Cerebellar nuclear complex (tissue), 1 donor: ENCODE measurements around the gene NDP.

Experiments
- DNase-seq, 2 experiments: peaks; one replicate each; lab custom pipeline; 2025; lab: John Stamatoyannopoulos, UW

NDP gene, protein sequence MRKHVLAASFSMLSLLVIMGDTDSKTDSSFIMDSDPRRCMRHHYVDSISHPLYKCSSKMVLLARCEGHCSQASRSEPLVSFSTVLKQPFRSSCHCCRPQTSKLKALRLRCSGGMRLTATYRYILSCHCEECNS

DNA sequence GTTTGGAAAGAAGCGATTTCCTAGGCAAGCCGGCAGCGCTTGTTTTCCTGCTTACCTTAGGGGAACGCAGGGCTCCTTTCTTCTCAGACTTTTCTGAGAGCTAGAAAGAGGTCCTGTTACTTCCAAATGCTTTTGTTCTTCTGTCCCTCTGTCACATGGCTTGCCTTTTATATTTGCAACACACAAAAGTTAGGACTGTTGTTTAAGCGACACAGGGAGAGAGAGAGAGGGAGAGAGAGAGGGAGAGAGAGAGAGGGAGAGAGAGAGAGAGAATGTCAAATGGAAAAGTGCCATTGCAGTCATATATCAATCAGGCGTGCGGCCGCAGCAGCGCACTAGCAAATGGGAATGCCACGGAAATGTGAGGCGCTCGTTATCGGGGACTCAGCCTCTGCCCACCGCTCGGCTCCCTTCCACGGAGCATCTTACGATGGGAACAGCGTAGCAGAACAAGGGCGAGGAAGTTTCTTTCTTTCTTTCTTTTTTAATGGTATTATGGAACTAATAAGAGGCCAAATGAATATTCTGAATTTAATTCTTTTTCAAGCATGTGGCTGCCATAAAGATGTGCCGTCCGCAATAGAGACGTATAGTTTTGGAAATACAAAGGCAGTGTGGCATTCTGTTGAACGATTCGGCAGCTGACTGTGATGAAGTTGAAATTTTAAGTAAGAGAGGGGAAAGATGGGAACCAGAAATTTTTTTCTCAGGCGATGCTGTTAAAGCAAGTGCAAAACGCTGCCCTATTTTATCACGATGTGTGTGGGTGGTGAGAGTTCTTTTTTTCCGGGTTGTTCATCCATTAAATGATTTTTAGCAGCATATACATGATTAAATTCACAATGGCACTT is at the start of gene NDP:
NDP (minus strand) TSS at position 142 of the 851 bp plus-strand sequence. CDS start 14,745 bp downstream, outside the sequence.
- no peak for DNase-seq

GRCh38 chrX:44022964-44023363 is 49.8 kb upstream of the NDP start:
- no peak for DNase-seq

GRCh38 chrX:44020693-44021092 is 47.5 kb upstream of the NDP start:
- no peak for DNase-seq

GRCh38 chrX:44019911-44020310 is 46.7 kb upstream of the NDP start:
- DNase-seq = no peak

GRCh38 chrX:44017676-44018075 is 44.5 kb upstream of the NDP start:
- DNase-seq = no peak

- DNase-seq = no peak
Measured at GRCh38 chrX:44016906-44017305, 43.7 kb upstream of the NDP start.

DNA sequence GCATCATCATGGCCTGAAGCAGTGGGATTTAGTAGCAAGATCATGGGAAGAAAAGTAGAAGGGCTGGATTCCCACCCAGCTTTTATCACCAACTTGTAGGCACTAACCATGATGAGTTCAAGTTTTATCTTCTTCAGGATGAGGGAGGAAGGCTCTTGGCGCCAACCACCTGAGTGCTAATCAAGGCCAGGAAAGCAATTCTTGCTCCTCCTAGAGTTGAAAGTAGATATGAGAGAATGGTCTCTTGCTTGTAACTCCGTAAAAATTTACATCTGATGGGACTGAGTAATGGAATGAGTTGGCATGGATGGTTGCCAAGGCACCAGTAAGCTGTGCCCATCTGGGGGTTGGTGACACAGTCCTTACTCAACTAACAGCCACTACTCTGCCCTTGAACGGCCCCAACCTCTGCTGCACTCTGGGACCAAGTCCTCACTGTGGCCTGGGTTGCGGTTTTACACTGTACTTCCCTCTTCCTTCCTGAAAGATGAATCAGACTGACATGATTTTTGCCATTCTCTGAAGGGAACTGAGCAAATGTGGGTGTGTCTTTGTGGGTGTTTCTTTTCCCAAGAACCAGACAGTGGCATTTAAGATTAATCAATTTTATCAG is 39.4 kb upstream of the NDP start:
- DNase-seq = no peak

- DNase-seq = no peak
Measured at GRCh38 chrX:44011506-44011905, 38.3 kb upstream of the NDP start.

GRCh38 chrX:44010626-44011025 is 37.4 kb upstream of the NDP start:
- no peak for DNase-seq

DNA sequence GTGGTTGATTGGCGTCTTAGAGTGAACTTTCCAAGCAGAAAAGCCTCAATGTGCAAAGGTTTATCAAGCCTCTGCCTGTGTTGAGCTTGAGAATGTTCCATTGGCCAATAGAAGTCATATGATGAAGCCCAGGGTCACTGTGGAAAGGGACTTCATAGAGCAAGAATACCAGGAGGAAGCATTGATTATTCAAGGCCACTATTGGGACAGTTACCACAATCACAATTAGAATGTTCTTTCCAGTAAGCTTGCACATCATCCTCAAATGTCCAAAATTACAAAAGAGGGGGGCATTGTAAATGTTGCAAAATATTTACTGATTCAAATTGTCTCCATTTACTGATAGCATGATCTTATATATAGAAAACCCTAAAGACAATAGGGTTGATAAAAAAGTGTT is 32.9 kb upstream of the NDP start:
- DNase-seq = no peak

GRCh38 chrX:44003975-44004374 is 30.8 kb upstream of the NDP start:
- DNase-seq = no peak

DNA sequence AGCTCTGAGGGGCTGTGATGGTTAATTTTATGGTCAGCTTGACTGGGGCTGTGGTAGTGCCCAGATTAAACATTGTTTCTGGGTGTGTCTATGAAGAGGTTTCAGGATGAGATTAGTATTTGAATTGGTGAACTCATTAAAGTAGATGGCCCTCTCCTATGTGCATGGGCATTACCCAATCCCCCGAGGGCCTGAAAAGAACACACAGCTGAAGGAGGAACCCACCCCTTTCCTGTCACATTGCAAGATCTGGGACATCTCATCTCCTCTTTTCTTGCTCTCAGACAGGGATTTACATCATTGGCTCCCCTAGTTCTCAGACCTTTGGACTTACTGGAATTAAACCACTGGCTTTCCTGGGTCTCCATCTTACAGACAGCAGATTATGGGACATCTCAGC is 29.4 kb upstream of the NDP start:
- no peak for DNase-seq

DNA sequence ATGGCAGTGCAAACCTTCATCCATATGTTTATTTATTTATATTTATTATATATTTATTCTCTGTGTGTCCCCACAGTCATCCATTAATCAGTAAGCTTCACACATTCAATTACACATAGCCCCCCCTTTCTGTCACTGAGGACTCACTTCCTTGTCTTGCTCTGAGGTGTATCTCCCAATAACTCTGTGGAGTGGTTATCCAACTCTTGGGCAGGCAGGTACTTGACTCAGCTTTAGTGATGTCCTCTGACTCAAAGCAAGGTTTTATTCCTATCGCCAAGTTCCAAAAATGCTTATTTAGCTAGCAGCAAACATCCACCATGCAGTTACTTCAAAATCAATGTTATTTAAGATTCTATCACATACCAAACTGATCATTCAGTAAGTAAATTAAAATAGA is 25.2 kb upstream of the NDP start:
- DNase-seq = no peak

DNA sequence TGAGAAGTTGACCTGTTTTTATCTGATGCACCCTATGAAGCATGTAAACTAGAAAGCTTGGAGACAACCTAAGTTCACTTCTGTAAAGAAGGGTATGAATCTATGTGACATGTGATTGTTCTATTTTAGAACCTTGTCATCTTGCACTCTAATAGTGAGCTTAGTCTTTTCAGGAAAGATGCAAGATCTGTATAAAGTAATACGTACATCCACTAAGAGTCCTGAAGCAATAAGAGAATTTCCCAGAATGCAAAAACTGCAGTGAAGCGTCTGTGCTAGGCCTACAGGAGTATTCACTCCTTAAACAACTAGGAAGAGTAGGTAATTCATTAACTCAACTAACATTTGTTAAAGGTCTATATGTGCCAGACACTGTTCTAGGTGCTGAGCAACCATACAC is 23.3 kb upstream of the NDP start:
- no peak for DNase-seq

- DNase-seq = no peak
Measured at GRCh38 chrX:43986083-43986482, 12.9 kb upstream of the NDP start.

DNA sequence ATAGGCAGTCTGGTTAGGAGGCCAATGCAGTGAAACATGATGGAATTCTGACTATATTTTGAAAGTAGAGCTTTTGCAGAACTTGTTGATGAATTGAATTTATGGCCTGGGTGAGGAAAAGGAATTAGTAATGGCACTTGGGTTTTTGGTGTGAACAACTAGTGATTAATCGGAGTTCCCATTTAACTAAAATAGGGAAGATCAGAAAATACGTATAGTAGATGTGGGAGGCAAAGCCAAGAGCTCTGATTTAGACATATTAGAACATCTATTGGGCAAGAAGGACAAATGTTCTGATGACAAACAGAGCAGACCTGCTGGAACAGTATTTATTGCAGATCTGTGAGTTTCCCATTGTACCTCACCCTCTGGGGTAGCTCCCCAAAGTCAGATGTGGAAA is 12.3 kb upstream of the NDP start:
- DNase-seq = no peak

GRCh38 chrX:43978226-43978625 is 5.0 kb upstream of the NDP start:
- DNase-seq = no peak

DNA sequence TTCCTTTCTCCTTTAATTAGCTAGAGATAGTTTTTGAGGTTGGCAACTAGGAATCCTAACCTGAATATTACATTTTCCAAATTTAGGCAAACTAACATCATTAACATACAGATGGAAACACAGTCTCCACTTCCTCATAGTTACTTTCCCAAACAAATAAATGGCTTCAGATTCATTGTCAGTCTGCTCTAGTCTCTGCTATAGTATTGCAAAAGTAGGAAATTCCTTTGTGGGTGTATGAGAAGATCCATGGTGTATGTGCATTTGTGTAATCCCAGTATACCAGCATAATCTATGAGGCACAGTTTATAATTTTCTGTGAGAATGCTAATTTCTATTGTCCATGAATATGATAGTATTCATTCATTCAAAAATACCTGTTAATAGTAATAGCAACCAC is 3.0 kb upstream of the NDP start:
- DNase-seq = no peak

DNA sequence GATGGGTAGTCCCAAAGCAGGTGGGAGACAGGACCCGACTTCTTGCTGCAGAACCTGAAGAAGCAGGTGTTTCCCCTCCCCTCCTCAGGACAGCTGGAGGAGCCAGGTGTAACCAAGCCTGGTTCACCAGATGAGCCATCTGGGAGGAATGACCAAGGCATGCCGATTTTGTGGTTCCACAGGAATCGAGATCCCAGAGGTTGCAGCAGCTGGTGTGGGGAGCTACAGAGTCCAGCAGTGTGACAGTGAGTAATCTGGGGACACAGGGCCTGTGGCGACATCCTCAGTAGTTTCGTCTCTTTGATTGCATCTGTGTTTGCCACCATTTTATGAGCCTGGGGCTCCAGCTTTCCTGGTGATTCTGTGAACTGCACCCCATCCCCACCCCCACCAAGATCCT is 2.6 kb upstream of the NDP start:
- no peak for DNase-seq

GRCh38 chrX:43974741-43975465 is 1.7 kb upstream of the NDP start:
- DNase-seq = no peak

GRCh38 chrX:43974100-43974475 is 898 bp upstream of the NDP start:
- DNase-seq = no peak
